Nephron (organoid): ENCODE measurements around the gene TCF12.
A peak's percentile ranks its signal among the peaks of the same experiment; 100 is the strongest.

ENCODE experiments used
- H3K27ac Mint-ChIP-seq, 3 experiments: 2 replicates each; pipeline ENCODE4 v1.8.0; 2020; ENCODE audit warnings: mixed read lengths in 3 of 3, mild to moderate bottlenecking in 2 of 3, moderate library complexity in 1 of 3
- H3K27me3 Mint-ChIP-seq: 2 replicates; pipeline ENCODE4 v1.8.0; 2021; ENCODE audit warnings: low read depth, mild to moderate bottlenecking, moderate library complexity, mixed read lengths
- H3K36me3 Mint-ChIP-seq: 2 replicates; pipeline ENCODE4 v1.8.0; 2020; ENCODE audit warnings: low read depth, mixed read lengths
- H3K4me1 Mint-ChIP-seq: 2 replicates; pipeline ENCODE4 v1.8.0; 2020; ENCODE audit warnings: mixed read lengths
- H3K4me3 Mint-ChIP-seq, 3 experiments: 2 replicates each; pipeline ENCODE4 v1.8.0; 2020; ENCODE audit warnings: mild to moderate bottlenecking in 3 of 3, mixed read lengths in 3 of 3, moderate library complexity in 2 of 3
- H3K9me3 Mint-ChIP-seq: 2 replicates; pipeline ENCODE4 v1.8.0; 2020; ENCODE audit warnings: mixed read lengths
- TF ChIP-seq, protein P1 (sequence below), 3 experiments: fragments of 200-600 bp; sonication (generic); IDR thresholded peaks; one replicate each; pipeline ENCODE4 v1.5.0; 2021; ENCODE audit warnings: antibody characterized with exemption in 3 of 3; ENCODE audit not compliant: unreplicated experiment in 3 of 3

Gene TCF12

GRCh38 chr15:57018151-57018550 lies 99.7 kb downstream of the TCF12 start:
- peaks cover 22% of the 10 kb centered on the region for H3K4me1 Mint-ChIP-seq
- peak overlapping the region in 2 of 3 experiments; percentile 13 to 44 for H3K27ac Mint-ChIP-seq
- peaks cover 32% of the 10 kb centered on the region for H3K36me3 Mint-ChIP-seq
- TF ChIP-seq, protein P1, sequence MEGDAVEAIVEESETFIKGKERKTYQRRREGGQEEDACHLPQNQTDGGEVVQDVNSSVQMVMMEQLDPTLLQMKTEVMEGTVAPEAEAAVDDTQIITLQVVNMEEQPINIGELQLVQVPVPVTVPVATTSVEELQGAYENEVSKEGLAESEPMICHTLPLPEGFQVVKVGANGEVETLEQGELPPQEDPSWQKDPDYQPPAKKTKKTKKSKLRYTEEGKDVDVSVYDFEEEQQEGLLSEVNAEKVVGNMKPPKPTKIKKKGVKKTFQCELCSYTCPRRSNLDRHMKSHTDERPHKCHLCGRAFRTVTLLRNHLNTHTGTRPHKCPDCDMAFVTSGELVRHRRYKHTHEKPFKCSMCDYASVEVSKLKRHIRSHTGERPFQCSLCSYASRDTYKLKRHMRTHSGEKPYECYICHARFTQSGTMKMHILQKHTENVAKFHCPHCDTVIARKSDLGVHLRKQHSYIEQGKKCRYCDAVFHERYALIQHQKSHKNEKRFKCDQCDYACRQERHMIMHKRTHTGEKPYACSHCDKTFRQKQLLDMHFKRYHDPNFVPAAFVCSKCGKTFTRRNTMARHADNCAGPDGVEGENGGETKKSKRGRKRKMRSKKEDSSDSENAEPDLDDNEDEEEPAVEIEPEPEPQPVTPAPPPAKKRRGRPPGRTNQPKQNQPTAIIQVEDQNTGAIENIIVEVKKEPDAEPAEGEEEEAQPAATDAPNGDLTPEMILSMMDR (IDR thresholded peaks at IDR 0.05; ENCODE audit: unreplicated experiment in 3 of 3) = no peak
- H3K9me3 Mint-ChIP-seq = peaks cover 11% of the 10 kb centered on the region
- H3K27me3 Mint-ChIP-seq = no peaks in the 10 kb centered on the region
- no peak overlapping the region for H3K4me3 Mint-ChIP-seq

GRCh38 chr15:57019496-57020160 lies 101.2 kb downstream of the TCF12 start:
- Mint-ChIP-seq H3K9me3 (peaks cover 11% of the 10 kb centered on the region), H3K27ac (peak overlapping the region; percentile 8 to 52 (median 37)), H3K4me1 (peaks cover 26% of the 10 kb centered on the region), H3K36me3 (peaks cover 37% of the 10 kb centered on the region), H3K4me3 (no peak overlapping the region), H3K27me3 (no peaks in the 10 kb centered on the region)
- TF ChIP-seq, protein P1 (IDR thresholded peaks at IDR 0.05; ENCODE audit: unreplicated experiment in 3 of 3) = no peak

GRCh38 chr15:57025264-57025926 lies 107.0 kb downstream of the TCF12 start:
- Mint-ChIP-seq H3K4me1 (peaks cover 41% of the 10 kb centered on the region), H3K9me3 (peaks cover 11% of the 10 kb centered on the region), H3K4me3 (no peak overlapping the region), H3K36me3 (peaks cover 36% of the 10 kb centered on the region), H3K27me3 (no peaks in the 10 kb centered on the region), H3K27ac (peak overlapping the region; percentile 45 to 69 (median 58))
- TF ChIP-seq, protein P1 (IDR thresholded peaks at IDR 0.05; ENCODE audit: unreplicated experiment in 3 of 3) = no peak

DNA sequence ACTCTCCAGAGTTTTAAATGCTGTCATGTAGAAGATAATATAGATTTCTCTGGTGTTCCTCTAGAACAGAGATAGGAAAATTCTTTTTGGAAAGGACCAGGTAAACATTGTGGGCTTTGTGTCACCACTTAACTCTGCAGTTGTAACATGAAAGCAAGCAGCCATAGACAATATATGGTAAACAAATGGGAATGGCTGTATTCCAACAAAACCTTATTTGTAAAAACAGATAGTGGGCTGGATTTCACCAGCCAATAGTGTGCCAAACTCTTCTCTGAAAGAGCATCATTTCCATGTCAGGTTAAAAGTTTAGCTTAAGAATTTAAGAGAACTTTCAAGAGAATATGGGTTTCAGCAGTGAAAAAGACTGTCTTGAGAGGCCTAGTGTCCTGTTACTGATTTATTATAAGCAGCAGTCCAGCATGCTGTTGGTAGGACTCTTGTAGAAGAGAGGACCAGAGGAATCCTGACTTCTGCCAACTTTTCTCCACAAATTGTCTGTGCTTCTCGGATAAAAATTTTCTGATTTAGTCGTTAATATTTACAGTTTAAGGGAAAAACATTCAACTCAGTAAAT lies 107.7 kb downstream of the TCF12 start:
- Mint-ChIP-seq H3K4me1 (peaks cover 47% of the 10 kb centered on the region), H3K4me3 (no peak overlapping the region), H3K36me3 (peaks cover 29% of the 10 kb centered on the region), H3K9me3 (peaks cover 6% of the 10 kb centered on the region), H3K27me3 (no peaks in the 10 kb centered on the region), H3K27ac (peak overlapping the region; percentile 45 to 69 (median 58))
- TF ChIP-seq, protein P1 (IDR thresholded peaks at IDR 0.05; ENCODE audit: unreplicated experiment in 3 of 3) = no peak

DNA sequence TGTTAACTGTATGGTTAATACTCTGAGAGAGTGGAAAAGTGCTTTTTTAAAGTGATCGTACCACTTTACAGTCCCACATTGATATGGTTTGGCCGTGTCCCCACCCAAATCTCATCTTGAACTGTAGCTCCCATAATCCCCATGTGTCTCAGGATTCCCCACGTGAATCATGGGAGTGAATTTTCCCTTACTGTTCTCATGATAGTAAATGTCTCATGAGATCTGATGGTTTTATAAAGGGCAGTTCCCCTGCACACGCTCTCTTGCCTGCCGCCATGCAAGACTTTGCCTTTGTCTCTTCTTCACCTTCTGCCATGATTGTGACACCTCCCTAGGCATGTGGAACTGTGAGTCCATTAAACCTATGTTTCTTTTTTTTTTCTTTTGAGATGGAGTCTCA lies 109.2 kb downstream of the TCF12 start:
- TF ChIP-seq, protein P1 (IDR thresholded peaks at IDR 0.05; ENCODE audit: unreplicated experiment in 3 of 3) = no peak
- H3K4me3 Mint-ChIP-seq = no peak overlapping the region
- H3K27ac Mint-ChIP-seq = peak overlapping the region in 2 of 3 experiments; percentile 61 to 70
- H3K36me3 Mint-ChIP-seq = peaks cover 14% of the 10 kb centered on the region
- H3K4me1 Mint-ChIP-seq = peaks cover 58% of the 10 kb centered on the region
- H3K9me3 Mint-ChIP-seq = peaks cover 3% of the 10 kb centered on the region
- no peaks in the 10 kb centered on the region for H3K27me3 Mint-ChIP-seq
